Mucosa of gallbladder (tissue), 1 donor: ENCODE data around the gene PCMTD2. TPM values are rescaled to one million over a fixed set of nuclear protein-coding genes. Genes with fewer than 3 reads are reported as not detected.
A peak's percentile ranks its signal among the peaks of the same experiment; 100 is the strongest.

ENCODE experiments used
- DNase-seq: peaks from one replicate; pipeline ENCODE4 v3.0.0-alpha.2; 2020; ENCODE audit warnings: low spot score
- total RNA-seq: library from RNA; stranded (reverse); gene quantifications from one replicate; pipeline ENCODE4 v1.2.1, GENCODE V29; 2021
- donor health status: DM: no; HTN: no; CAD: no.

PCMTD2 gene
- total RNA-seq, 1 donor from 2014 or later = 69.3 TPM

GRCh38 chr20:64256282-64256935 lies 861 bp downstream of the PCMTD2 start:
- DNase-seq = no peak

GRCh38 chr20:64257107-64257757 lies 1.7 kb downstream of the PCMTD2 start:
- DNase-seq = no peak

GRCh38 chr20:64258071-64258823 lies 2.7 kb downstream of the PCMTD2 start:
- no peak for DNase-seq

- DNase-seq = no peak
Observed at GRCh38 chr20:64260239-64260638, 4.7 kb downstream of the PCMTD2 start.

GRCh38 chr20:64261138-64261537 lies 5.6 kb downstream of the PCMTD2 start:
- DNase-seq = no peak

GRCh38 chr20:64264091-64264490 lies 8.5 kb downstream of the PCMTD2 start:
- no peak for DNase-seq

GRCh38 chr20:64265201-64265600 lies 9.7 kb downstream of the PCMTD2 start:
- no peak for DNase-seq

- DNase-seq = no peak
Observed at GRCh38 chr20:64266988-64267387, 11.4 kb downstream of the PCMTD2 start.

GRCh38 chr20:64268174-64268573 lies 12.6 kb downstream of the PCMTD2 start:
- DNase-seq = no peak

- no peak for DNase-seq
Observed at GRCh38 chr20:64269604-64270411, 14.3 kb downstream of the PCMTD2 start.

- DNase-seq = no peak
Observed at GRCh38 chr20:64271636-64272035, 16.1 kb downstream of the PCMTD2 start.

- no peak for DNase-seq
Observed at GRCh38 chr20:64273109-64273508, 17.6 kb downstream of the PCMTD2 start.

GRCh38 chr20:64276817-64277216 lies 21.3 kb downstream of the PCMTD2 start:
- DNase-seq = no peak

GRCh38 chr20:64277571-64278316 lies 22.2 kb downstream of the PCMTD2 start:
- no peak for DNase-seq

- DNase-seq = no peak
Observed at GRCh38 chr20:64278317-64278681, 22.8 kb downstream of the PCMTD2 start.

GRCh38 chr20:64279826-64280459 lies 24.4 kb downstream of the PCMTD2 start:
- DNase-seq = no peak

- no peak for DNase-seq
Observed at GRCh38 chr20:64280460-64280843, 24.9 kb downstream of the PCMTD2 start.

GRCh38 chr20:64283646-64284045 lies 28.1 kb downstream of the PCMTD2 start:
- no peak for DNase-seq

- peak; percentile 42 for DNase-seq
Observed at GRCh38 chr20:64285579-64286446, 30.3 kb downstream of the PCMTD2 start.
